Adrenal gland (tissue), 5 donors: ENCODE data around the gene BSX.

ENCODE experiments used
- CTCF ChIP-seq, 6 experiments: fragments of 450-650 bp in 4 of 6; fragments of 200-600 bp in 2 of 6; sonication (generic) in 1 of 6; IDR thresholded peaks; 1 replicate in 5 of 6; 2 replicates in 1 of 6; pipeline versions ENCODE4 v1.5.1 to v1.8.0; 2016 to 2021; ENCODE audit warnings: antibody characterized with exemption in 6 of 6, mild to moderate bottlenecking in 2 of 6, moderate library complexity in 1 of 6
- POLR2A ChIP-seq, 2 donors: fragments of 450-650 bp; IDR thresholded peaks; one replicate each; pipeline ENCODE4 v1.6.1; 2017; ENCODE audit warnings: antibody characterized with exemption in 2 of 2, mild to moderate bottlenecking in 2 of 2, moderate library complexity in 1 of 2
- donor health status: DM: no; HTN: no; CAD: no.

GRCh38 chr11:123020968-123021367 is 39.3 kb upstream of the BSX start:
- TF ChIP-seq CTCF (IDR thresholded peaks at IDR 0.05) = peak; percentile 18 to 45 (median 32)
- no peak for TF ChIP-seq POLR2A (IDR thresholded peaks at IDR 0.05)
